Calu3 (cell line): ENCODE results near the gene LRFN2. TPM values are rescaled to one million over a fixed set of nuclear protein-coding genes. Genes with fewer than 3 reads are reported as not detected.

Experiments used
- BruUV-seq: library from RNA; stranded (reverse); fragments of 400-500 nt; replicated peaks from 2 replicates; lab custom pipeline; 2021; lab: Mats Ljungman, UMichigan
- CTCF ChIA-PET: fragments of 300-600 bp; sonication (Branson Sonifier 250); formaldehyde crosslinking; loops from one replicate; lab custom pipeline; 2022; ENCODE audit warnings: antibody characterized with exemption; lab: Charles Lee
- DNase-seq: peaks from one replicate; pipeline ENCODE4 v3.0.0; 2022
- H3K27ac Mint-ChIP-seq: one replicate; pipeline ENCODE4 v1.8.0; 2022; ENCODE audit warnings: mixed read lengths; ENCODE audit not compliant: unreplicated experiment
- H3K27me3 Mint-ChIP-seq: one replicate; pipeline ENCODE4 v1.8.0; 2022; ENCODE audit warnings: mixed read lengths; ENCODE audit not compliant: unreplicated experiment
- H3K36me3 Mint-ChIP-seq: one replicate; pipeline ENCODE4 v1.8.0; 2022; ENCODE audit warnings: mild to moderate bottlenecking, moderate library complexity, mixed read lengths; ENCODE audit not compliant: insufficient read depth, unreplicated experiment
- H3K4me1 Mint-ChIP-seq: one replicate; pipeline ENCODE4 v1.8.0; 2022; ENCODE audit warnings: mild to moderate bottlenecking, low read depth, mixed read lengths; ENCODE audit not compliant: unreplicated experiment
- H3K4me3 Mint-ChIP-seq: one replicate; pipeline ENCODE4 v1.8.0; 2022; ENCODE audit warnings: mild to moderate bottlenecking, low read depth, moderate library complexity, mixed read lengths; ENCODE audit not compliant: unreplicated experiment
- H3K9me3 Mint-ChIP-seq: one replicate; pipeline ENCODE4 v1.8.0; 2022; ENCODE audit warnings: low read depth, mixed read lengths; ENCODE audit not compliant: unreplicated experiment
- intact Hi-C: fragments of 100-400 bp; cut with micrococcal nuclease; formaldehyde crosslinking; loops from one replicate; pipeline ENCODE4 v1.10.0; 2022; ENCODE audit not compliant: unreplicated experiment
- total RNA-seq: library from RNA; stranded (reverse); gene quantifications from 2 replicates; pipeline ENCODE4 v1.2.3, GENCODE V29; 2022
- TF ChIP-seq, protein P1 (sequence below): fragments of 200-600 bp; IDR thresholded peaks from one replicate; pipeline ENCODE4 v1.8.0; 2022; ENCODE audit warnings: antibody characterized with exemption; ENCODE audit not compliant: unreplicated experiment

Gene LRFN2
- total RNA-seq, 1 experiment from 2014 or later = not detected

DNA sequence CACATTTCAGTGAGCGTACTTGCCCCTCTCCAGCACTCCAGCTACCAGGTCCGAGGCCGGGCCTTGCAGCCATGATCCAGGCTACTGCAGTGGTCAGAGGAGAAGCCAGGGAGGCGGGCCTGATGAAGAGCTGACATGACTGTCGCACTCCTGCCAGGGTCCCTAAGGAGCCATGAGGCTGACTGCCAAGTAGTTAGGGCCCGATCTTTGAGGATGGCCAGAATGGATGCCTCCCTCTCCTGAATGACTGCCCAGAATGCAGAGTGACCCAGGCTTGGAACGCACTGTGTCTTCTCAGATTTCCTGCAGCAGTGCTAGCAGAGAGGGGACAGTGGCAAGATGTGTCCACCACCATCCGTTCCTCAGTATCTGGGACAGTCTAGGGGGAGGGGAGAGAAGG, 24.7 kb upstream of the LRFN2 start:
- intact Hi-C loops = no loop called here
- no peak overlapping the region for H3K27ac Mint-ChIP-seq
- no peak for DNase-seq
- peaks cover 86% of the 10 kb centered on the region for H3K27me3 Mint-ChIP-seq
- BruUV-seq = no TSS peak
- CTCF ChIA-PET = no interaction called here
- no peak overlapping the region for H3K4me3 Mint-ChIP-seq
- H3K9me3 Mint-ChIP-seq = no peaks in the 10 kb centered on the region
- TF ChIP-seq, protein P1, sequence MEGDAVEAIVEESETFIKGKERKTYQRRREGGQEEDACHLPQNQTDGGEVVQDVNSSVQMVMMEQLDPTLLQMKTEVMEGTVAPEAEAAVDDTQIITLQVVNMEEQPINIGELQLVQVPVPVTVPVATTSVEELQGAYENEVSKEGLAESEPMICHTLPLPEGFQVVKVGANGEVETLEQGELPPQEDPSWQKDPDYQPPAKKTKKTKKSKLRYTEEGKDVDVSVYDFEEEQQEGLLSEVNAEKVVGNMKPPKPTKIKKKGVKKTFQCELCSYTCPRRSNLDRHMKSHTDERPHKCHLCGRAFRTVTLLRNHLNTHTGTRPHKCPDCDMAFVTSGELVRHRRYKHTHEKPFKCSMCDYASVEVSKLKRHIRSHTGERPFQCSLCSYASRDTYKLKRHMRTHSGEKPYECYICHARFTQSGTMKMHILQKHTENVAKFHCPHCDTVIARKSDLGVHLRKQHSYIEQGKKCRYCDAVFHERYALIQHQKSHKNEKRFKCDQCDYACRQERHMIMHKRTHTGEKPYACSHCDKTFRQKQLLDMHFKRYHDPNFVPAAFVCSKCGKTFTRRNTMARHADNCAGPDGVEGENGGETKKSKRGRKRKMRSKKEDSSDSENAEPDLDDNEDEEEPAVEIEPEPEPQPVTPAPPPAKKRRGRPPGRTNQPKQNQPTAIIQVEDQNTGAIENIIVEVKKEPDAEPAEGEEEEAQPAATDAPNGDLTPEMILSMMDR = no peak
- H3K4me1 Mint-ChIP-seq = no peaks in the 10 kb centered on the region
- H3K36me3 Mint-ChIP-seq = no peaks in the 10 kb centered on the region

DNA sequence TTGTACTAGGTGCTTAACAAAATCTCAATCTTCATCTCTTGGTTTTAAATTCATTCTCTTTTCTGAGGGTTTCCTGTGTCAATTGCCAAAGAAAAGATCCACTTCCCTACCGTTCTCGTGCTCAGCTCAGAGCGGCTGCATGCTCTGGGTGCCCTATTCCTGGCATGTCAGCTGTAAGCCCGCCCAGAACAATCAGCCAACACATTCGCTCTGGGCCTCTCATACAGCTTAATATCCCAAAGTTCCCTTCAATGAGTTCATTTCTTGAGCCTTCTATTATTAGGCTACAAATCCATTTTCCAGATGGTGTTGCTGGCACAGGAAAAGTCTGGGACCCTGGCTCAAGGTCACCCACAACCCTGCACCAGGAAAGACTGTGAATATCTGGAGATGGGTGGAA, 24.3 kb upstream of the LRFN2 start:
- H3K27me3 Mint-ChIP-seq = peaks cover 86% of the 10 kb centered on the region
- H3K36me3 Mint-ChIP-seq = no peaks in the 10 kb centered on the region
- BruUV-seq = no TSS peak
- no peak overlapping the region for H3K4me3 Mint-ChIP-seq
- no peak for DNase-seq
- intact Hi-C loops = no loop called here
- H3K9me3 Mint-ChIP-seq = no peaks in the 10 kb centered on the region
- TF ChIP-seq, protein P1 = no peak
- CTCF ChIA-PET = no interaction called here
- no peak overlapping the region for H3K27ac Mint-ChIP-seq
- no peaks in the 10 kb centered on the region for H3K4me1 Mint-ChIP-seq

DNA sequence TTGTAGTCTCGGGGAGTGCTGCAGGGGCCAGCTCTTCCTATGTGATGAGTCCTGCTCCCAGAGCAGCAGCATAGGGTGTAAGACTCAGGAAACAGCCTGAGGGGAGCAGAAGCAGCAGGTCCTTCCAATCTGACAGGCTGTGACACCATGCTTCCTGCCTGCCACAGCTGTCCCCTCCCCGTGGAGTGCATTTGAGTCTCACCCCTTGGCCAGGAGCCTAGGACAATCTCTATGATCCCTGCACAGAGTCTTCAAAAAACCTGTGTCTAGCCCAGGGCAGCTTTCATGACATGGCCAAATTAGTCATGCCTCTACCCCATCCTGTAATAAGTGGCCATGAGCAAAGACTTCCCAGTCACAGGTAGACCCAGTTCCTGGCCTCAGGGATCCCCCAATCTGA, 23.1 kb upstream of the LRFN2 start:
- Mint-ChIP-seq H3K4me1 (no peaks in the 10 kb centered on the region), H3K36me3 (no peaks in the 10 kb centered on the region), H3K27me3 (peaks cover 86% of the 10 kb centered on the region), H3K27ac (no peak overlapping the region), H3K9me3 (no peaks in the 10 kb centered on the region), H3K4me3 (no peak overlapping the region)
- TF ChIP-seq, protein P1 = no peak
- DNase-seq = no peak
- intact Hi-C loops = no loop called here
- CTCF ChIA-PET = no interaction called here
- BruUV-seq = no TSS peak

- Mint-ChIP-seq H3K36me3 (no peaks in the 10 kb centered on the region), H3K4me1 (no peaks in the 10 kb centered on the region), H3K9me3 (no peaks in the 10 kb centered on the region), H3K27ac (no peak overlapping the region), H3K27me3 (peaks cover 95% of the 10 kb centered on the region), H3K4me3 (no peak overlapping the region)
- intact Hi-C loops = no loop called here
- no TSS peak for BruUV-seq
- DNase-seq = no peak
- TF ChIP-seq, protein P1 = no peak
- CTCF ChIA-PET = no interaction called here
Measured at GRCh38 chr6:40606981-40607380, 19.8 kb upstream of the LRFN2 start.
